GM10266 (cell line): ENCODE results near the gene CSNK1D.

Experiments
- DNase-seq: peaks from one replicate; pipeline ENCODE4 v3.0.0; 2012; ENCODE audit errors: extremely low spot score
- TF ChIP-seq, protein P1 (sequence below): IDR thresholded peaks from 2 replicates; pipeline ENCODE4 v1.5.1; 2012; ENCODE audit warnings: mild to moderate bottlenecking, low read depth; ENCODE audit not compliant: control insufficient read depth, insufficient read depth; ENCODE audit errors: missing control alignments

Gene CSNK1D

GRCh38 chr17:82301300-82301915 lies 27.9 kb upstream of the CSNK1D start:
- no peak for DNase-seq
- TF ChIP-seq, protein P1, sequence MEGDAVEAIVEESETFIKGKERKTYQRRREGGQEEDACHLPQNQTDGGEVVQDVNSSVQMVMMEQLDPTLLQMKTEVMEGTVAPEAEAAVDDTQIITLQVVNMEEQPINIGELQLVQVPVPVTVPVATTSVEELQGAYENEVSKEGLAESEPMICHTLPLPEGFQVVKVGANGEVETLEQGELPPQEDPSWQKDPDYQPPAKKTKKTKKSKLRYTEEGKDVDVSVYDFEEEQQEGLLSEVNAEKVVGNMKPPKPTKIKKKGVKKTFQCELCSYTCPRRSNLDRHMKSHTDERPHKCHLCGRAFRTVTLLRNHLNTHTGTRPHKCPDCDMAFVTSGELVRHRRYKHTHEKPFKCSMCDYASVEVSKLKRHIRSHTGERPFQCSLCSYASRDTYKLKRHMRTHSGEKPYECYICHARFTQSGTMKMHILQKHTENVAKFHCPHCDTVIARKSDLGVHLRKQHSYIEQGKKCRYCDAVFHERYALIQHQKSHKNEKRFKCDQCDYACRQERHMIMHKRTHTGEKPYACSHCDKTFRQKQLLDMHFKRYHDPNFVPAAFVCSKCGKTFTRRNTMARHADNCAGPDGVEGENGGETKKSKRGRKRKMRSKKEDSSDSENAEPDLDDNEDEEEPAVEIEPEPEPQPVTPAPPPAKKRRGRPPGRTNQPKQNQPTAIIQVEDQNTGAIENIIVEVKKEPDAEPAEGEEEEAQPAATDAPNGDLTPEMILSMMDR = no peak

DNA sequence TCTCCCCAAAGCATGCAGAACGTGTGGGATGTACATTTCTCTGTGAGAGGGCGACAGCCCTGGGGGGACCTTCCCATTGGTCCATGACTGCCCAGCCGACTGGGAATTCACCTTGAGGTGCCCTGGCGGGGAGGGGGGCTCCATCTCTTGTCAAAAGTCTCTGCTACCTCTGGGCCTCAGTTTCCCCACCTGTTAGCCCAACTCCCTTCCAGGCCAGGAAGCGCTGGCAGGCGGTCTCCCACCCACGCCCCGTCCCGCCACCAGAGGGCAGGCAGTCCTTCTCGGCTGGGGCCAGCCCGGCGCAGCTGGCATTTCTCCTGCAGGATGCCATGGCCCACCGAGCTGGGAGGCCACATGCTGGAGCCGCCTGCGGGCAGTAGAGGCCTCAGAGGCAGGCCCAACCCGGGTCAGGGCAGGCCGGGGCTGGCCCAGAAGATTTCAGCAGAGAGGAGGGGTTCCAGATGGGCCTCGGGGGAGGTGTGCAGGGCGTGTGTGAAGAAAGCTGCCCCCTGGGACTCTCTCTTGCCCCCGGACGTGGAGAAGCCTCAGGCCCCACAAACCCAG lies 27.3 kb upstream of the CSNK1D start:
- DNase-seq = peak; percentile 73
- TF ChIP-seq, protein P1 = peak; percentile 82

DNA sequence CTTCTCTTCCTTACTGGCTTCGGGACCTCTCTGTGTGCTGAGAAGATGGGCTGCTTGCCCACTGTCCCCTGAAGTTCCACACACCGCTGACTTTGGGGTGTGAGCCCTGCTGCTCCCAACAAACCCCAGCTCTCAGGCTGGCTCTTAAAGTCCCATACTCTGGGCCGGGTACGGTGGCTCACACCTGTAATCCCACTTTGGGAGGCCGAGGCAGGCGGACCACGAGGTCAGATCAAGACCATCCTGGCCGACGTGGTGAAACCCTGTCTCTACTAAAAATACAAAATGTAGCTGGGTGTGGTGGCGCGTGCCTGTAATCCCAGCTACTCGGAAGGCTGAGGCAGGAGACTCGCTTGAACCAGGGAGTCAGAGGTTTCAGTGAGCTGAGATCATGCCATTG lies 26.7 kb upstream of the CSNK1D start:
- no peak for DNase-seq

GRCh38 chr17:82299452-82299851 lies 26.0 kb upstream of the CSNK1D start:
- no peak for DNase-seq
- TF ChIP-seq, protein P1 = no peak

More for the DNA sequence above, 26.7 kb upstream of the CSNK1D start:
- TF ChIP-seq, protein P1 = no peak

GRCh38 chr17:82298538-82299421 lies 25.3 kb upstream of the CSNK1D start:
- no peak for DNase-seq
- TF ChIP-seq, protein P1 = no peak

DNA sequence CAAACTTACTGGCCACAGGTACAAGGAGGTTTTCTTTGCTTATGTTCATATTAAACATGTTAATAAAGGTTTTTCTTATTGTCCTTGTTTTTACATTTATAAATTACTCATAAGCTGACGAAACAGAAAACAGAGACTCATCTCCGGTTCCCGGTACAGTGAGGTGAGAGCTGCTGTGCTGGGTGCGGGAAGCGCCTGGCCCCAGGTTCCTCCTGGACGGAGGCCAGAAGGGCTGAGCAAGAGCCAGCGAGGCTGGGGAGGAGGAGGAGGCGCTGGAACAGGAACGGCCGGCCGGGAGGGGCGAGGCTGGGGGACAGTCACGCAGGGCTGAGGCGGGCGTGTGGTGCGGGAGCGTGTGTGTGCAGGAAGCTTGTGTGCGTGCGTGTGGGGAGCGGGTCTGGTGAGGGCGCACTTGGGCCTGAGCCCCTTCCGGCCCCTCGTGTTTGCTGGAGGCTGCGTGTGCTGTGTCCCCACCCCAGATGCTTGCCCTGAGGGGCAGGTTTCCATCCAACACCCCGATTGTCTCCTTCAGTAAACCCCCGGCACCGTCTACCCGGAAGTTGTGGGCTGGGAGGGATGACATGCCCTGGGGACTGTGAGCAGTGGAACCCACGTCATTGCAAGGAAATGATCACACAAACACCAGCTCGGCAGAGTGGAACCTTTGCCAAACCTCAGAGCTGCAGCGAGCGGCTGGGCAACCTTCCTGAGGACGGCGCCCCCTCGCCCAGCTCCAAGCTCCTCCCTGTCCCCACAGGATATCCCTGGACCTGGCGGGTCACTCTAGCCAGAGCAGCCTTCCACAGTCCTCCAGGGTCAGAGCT lies 24.4 kb upstream of the CSNK1D start:
- DNase-seq = peak; percentile 91
- TF ChIP-seq, protein P1 = no peak
